Endothelial cell of umbilical vein (primary cell): ENCODE measurements around the gene DENND5A.

Source experiments
- EZH2 ChIP-seq: IDR thresholded peaks from 2 replicates; pipeline ENCODE4 v1.6.1; 2012; ENCODE audit warnings: borderline replicate concordance, low read depth, mild to moderate bottlenecking, moderate library complexity, low read length, inconsistent platforms; ENCODE audit not compliant: severe bottlenecking
- POLR2A ChIP-seq: IDR thresholded peaks from 2 replicates; pipeline ENCODE4 v1.6.1; 2012; ENCODE audit warnings: low read depth, mild to moderate bottlenecking, control low read depth, low read length
- POLR2AphosphoS5 ChIP-seq: IDR thresholded peaks from 2 replicates; pipeline ENCODE4 v1.6.1; 2012; ENCODE audit warnings: low read depth, mild to moderate bottlenecking, control low read depth, low read length, moderate library complexity; ENCODE audit not compliant: insufficient read depth
- TF ChIP-seq, protein P1 (sequence below), 2 donors: IDR thresholded peaks; 1 replicate in 1 of 2; 2 replicates in 1 of 2; pipeline ENCODE4 v1.5.1; 2011; ENCODE audit warnings: low read length in 2 of 2, mild to moderate bottlenecking in 2 of 2, moderate library complexity in 2 of 2, control low read depth in 1 of 2, inconsistent platforms in 1 of 2, low read depth in 1 of 2; ENCODE audit not compliant: insufficient read depth in 1 of 2; ENCODE audit errors: extremely low read depth in 1 of 2

- TF ChIP-seq POLR2A (no peak), POLR2AphosphoS5 (no peak), EZH2 (no peak)
- TF ChIP-seq, protein P1, sequence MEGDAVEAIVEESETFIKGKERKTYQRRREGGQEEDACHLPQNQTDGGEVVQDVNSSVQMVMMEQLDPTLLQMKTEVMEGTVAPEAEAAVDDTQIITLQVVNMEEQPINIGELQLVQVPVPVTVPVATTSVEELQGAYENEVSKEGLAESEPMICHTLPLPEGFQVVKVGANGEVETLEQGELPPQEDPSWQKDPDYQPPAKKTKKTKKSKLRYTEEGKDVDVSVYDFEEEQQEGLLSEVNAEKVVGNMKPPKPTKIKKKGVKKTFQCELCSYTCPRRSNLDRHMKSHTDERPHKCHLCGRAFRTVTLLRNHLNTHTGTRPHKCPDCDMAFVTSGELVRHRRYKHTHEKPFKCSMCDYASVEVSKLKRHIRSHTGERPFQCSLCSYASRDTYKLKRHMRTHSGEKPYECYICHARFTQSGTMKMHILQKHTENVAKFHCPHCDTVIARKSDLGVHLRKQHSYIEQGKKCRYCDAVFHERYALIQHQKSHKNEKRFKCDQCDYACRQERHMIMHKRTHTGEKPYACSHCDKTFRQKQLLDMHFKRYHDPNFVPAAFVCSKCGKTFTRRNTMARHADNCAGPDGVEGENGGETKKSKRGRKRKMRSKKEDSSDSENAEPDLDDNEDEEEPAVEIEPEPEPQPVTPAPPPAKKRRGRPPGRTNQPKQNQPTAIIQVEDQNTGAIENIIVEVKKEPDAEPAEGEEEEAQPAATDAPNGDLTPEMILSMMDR (IDR thresholded peaks at IDR 0.05; ENCODE audit: extremely low read depth in 1 of 2, insufficient read depth in 1 of 2, low read depth in 1 of 2, low read length in 2 of 2), result no peak
Observed at GRCh38 chr11:9187616-9188015, 77.5 kb downstream of the DENND5A start.
